RWPE1 (cell line): ENCODE results near the gene NMNAT2.

ENCODE experiments used
- CTCF ChIA-PET: fragments of 350-600 bp; sonication (Branson Sonifier 250); formaldehyde crosslinking; extraction: SDS; loops from one replicate; lab custom pipeline; 2021; lab: Yijun Ruan, JAX
- POLR2A ChIA-PET: fragments of 400-600 bp; formaldehyde crosslinking; extraction: SDS; loops from one replicate; lab custom pipeline; 2020; ENCODE audit warnings: antibody characterized with exemption; ENCODE audit not compliant: low non-redundant PET; lab: Yijun Ruan, JAX
- DNase-seq: peaks from one replicate; pipeline ENCODE4 v3.0.0; 2012; ENCODE audit warnings: low spot score
- H3K27ac ChIP-seq: fragments of 450-650 bp; 2 replicates; pipeline ENCODE4 v1.5.1; 2017
- CTCF ChIP-seq: fragments of 450-650 bp; conservative IDR thresholded peaks from 2 replicates; pipeline ENCODE4 v1.5.1; 2017; ENCODE audit warnings: low read depth, mild to moderate bottlenecking

Gene NMNAT2

GRCh38 chr1:183356534-183357182 is 61.5 kb downstream of the NMNAT2 start:
- no peak for DNase-seq
- CTCF ChIA-PET: no interaction called here
- TF ChIP-seq CTCF: no peak
- POLR2A ChIA-PET: no interaction called here
- H3K27ac ChIP-seq: no peak overlapping the region

GRCh38 chr1:183355797-183356196 is 62.4 kb downstream of the NMNAT2 start:
- no peak for TF ChIP-seq CTCF
- POLR2A ChIA-PET: no interaction called here

GRCh38 chr1:183355181-183355580 is 63.0 kb downstream of the NMNAT2 start:
- no peak overlapping the region for H3K27ac ChIP-seq
- CTCF ChIA-PET: no interaction called here
- no peak for DNase-seq
- no peak for TF ChIP-seq CTCF
- POLR2A ChIA-PET: no interaction called here

More at GRCh38 chr1:183355797-183356196, 62.4 kb downstream of the NMNAT2 start:
- DNase-seq: no peak
- no peak overlapping the region for H3K27ac ChIP-seq
- CTCF ChIA-PET: no interaction called here

- TF ChIP-seq CTCF: no peak
- no peak overlapping the region for H3K27ac ChIP-seq
- ChIA-PET POLR2A (no interaction called here), CTCF (no interaction called here)
- no peak for DNase-seq
These were observed 64.6 kb downstream of the NMNAT2 start for GRCh38 chr1:183353597-183353996.

DNA sequence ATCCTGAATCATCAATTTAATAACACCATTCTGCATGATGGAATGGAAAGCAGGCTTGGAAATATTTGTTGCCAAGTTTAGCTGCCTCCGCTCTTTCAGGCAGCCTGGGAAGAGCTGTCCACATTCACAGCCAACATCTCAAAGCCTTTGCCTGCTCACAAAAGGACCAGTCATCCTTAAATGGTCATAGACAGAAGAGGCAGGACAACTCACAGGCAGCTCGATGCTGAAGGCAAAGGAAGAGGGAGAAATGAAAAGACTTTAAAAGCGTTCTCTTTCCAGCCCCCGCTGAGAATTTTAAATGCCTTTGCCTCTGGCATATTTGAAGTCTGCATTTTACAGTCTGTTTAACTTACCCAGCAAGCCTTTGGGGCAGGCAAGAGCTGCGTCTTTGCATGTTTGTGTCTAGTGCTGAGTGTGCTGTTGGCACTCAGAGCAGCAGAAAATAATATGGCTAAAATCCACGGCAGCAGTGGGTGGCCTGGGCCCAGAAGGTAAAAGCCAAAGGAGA is 68.9 kb downstream of the NMNAT2 start:
- ChIA-PET POLR2A (no interaction called here), CTCF (no interaction called here)
- H3K27ac ChIP-seq: no peak overlapping the region
- no peak for TF ChIP-seq CTCF
- DNase-seq: no peak

DNA sequence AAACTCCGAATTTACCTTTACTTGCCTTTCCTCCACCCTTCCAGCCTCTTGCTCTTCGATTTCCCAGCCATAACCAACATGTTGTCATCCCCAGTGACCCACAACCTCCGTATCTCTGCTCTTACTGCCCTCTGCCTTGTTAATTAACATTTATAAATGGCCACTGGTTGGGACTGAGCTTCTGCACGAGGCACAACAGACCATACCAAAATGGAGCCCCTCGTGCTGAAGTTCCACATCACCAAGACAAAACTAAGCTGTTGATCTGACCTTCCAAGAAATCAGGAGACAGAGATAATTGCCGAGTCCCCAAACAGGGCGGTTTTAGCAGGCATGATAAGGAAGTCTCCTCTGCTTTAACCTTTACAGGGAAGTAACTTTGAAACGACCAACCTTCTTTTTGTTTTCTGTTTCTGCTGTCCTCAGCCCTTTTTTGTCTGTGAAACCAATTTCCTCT is 71.9 kb downstream of the NMNAT2 start:
- no peak overlapping the region for H3K27ac ChIP-seq
- ChIA-PET POLR2A (no interaction called here), CTCF (interaction anchor here (0.7 kb wide), 2 partner anchors 28 to 135 kb away, joined by 3 read pairs; no protein-coding TSS in a partner anchor)
- no peak for DNase-seq
- no peak for TF ChIP-seq CTCF
